K562 (cell line): Measurements from ENCODE around the gene VWA5B1. TPM values are rescaled to one million over a fixed set of nuclear protein-coding genes. Genes with fewer than 3 reads are reported as not detected.

Experiments
- ATAC-seq: fragments of 200-7000 bp; cut with Tn5 transposase; 3 replicates; pipeline ENCODE4 v1.9.1; 2020; ENCODE audit warnings: moderate library complexity
- BruUV-seq: library from RNA; stranded (reverse); fragments of 400-500 nt; replicated peaks from 2 replicates; lab custom pipeline; 2021; lab: Mats Ljungman, UMichigan
- CTCF ChIA-PET: fragments of 300-600 bp; formaldehyde crosslinking; extraction: SDS; loops from one replicate; lab custom pipeline; 2021; ENCODE audit warnings: low intra/inter-chr PET ratio; lab: Yijun Ruan, JAX
- POLR2A ChIA-PET: fragments of 300-600, 350-650 bp; sonication (Branson Sonifier 250); formaldehyde crosslinking; extraction: SDS; loops from one replicate; lab custom pipeline; 2021; ENCODE audit warnings: antibody characterized with exemption, inconsistent platforms; lab: Yijun Ruan, JAX
- DNase-seq, 4 experiments: peaks; one replicate each; pipeline versions ENCODE4 v3.0.0 to v3.0.0-alpha.2; 2011 to 2018; ENCODE audit warnings: low spot score in 3 of 4, mixed read lengths in 3 of 4; ENCODE audit errors: extremely low read depth in 1 of 4
- FAIRE-seq: peaks from 2 replicates; lab custom pipeline; 2011; peaks lifted over from hg19 to GRCh38; lab: Jason Lieb, UNC
- H2AFZ ChIP-seq: 2 replicates; pipeline ENCODE4 v1.6.0; 2011; ENCODE audit warnings: low read depth, low read length, control low read depth, inconsistent platforms
- H3K27ac ChIP-seq: fragments of 200-600 bp; 3 replicates; pipeline ENCODE4 v1.8.0; 2011; ENCODE audit warnings: low read depth, mild to moderate bottlenecking, control low read depth, inconsistent platforms, low read length, moderate library complexity, mixed read lengths; ENCODE audit errors: extremely low read depth
- H3K27me3 ChIP-seq, 2 experiments: fragments of 300-600 bp in 1 of 2; 2 replicates in 1 of 2; 3 replicates in 1 of 2; pipeline versions ENCODE4 v1.6.0 to v1.8.0; 2011; ENCODE audit warnings: inconsistent platforms in 2 of 2, low read length in 2 of 2, mild to moderate bottlenecking in 1 of 2, mixed read lengths in 1 of 2, moderate library complexity in 1 of 2; ENCODE audit not compliant: control insufficient read depth in 2 of 2, insufficient read depth in 2 of 2
- H3K36me3 ChIP-seq: fragments of 300-600 bp; 3 replicates; pipeline ENCODE4 v1.8.0; 2011; ENCODE audit warnings: mild to moderate bottlenecking, low read length, inconsistent platforms; ENCODE audit not compliant: control insufficient read depth, insufficient read depth
- H3K4me1 ChIP-seq, 2 experiments: fragments of 200-600 bp in 1 of 2; replicated peaks in 1 of 2; 2 replicates in 1 of 2; 3 replicates in 1 of 2; pipeline versions ENCODE4 v1.5.1 to v1.8.0; 2011; ENCODE audit warnings: inconsistent platforms in 2 of 2, low read length in 2 of 2, mild to moderate bottlenecking in 1 of 2, mixed read lengths in 1 of 2, moderate library complexity in 1 of 2; ENCODE audit not compliant: control insufficient read depth in 2 of 2, insufficient read depth in 2 of 2
- H3K4me2 ChIP-seq: 2 replicates; pipeline ENCODE4 v1.6.1; 2011; ENCODE audit warnings: low read length, control low read depth, inconsistent platforms, mixed read lengths; ENCODE audit not compliant: insufficient read depth
- H3K4me3 ChIP-seq: fragments of 200-600 bp; sonication (generic), shearing (Covaris generic); 2 replicates; pipeline ENCODE4 v1.5.1; 2016; ENCODE audit warnings: control low read depth, inconsistent platforms
- H3K79me2 ChIP-seq: fragments of 200-600 bp; 3 replicates; pipeline ENCODE4 v1.8.0; 2011; ENCODE audit warnings: low read length, inconsistent platforms; ENCODE audit not compliant: control insufficient read depth, insufficient read depth
- H3K9ac ChIP-seq, 2 experiments: 2 replicates each; pipeline versions ENCODE4 v1.6.0 to v1.6.1; 2011; ENCODE audit warnings: low read depth in 2 of 2, low read length in 2 of 2, control low read depth in 1 of 2, inconsistent platforms in 1 of 2, mild to moderate bottlenecking in 1 of 2, mixed read lengths in 1 of 2; ENCODE audit not compliant: insufficient read depth in 1 of 2
- H3K9me1 ChIP-seq: one replicate; pipeline ENCODE4 v1.6.0; 2011; ENCODE audit warnings: inconsistent platforms, mild to moderate bottlenecking, low read length, moderate library complexity; ENCODE audit not compliant: control insufficient read depth, insufficient read depth
- H3K9me3 ChIP-seq: replicated peaks from 2 replicates; pipeline ENCODE4 v1.5.1; 2011; ENCODE audit warnings: low read depth, low read length, inconsistent platforms; ENCODE audit not compliant: control insufficient read depth, insufficient read depth
- H4K20me1 ChIP-seq: replicated peaks from 2 replicates; pipeline ENCODE4 v1.6.1; 2011; ENCODE audit warnings: low read length, inconsistent platforms, mixed read lengths; ENCODE audit not compliant: control insufficient read depth, insufficient read depth
- ARHGAP35 ChIP-seq: fragments of 450-650 bp; IDR thresholded peaks from 2 replicates; pipeline ENCODE4 v1.6.1; 2018; ENCODE audit not compliant: partially characterized antibody
- ETV1 ChIP-seq: fragments of 450-650 bp; conservative IDR thresholded peaks from 2 replicates; pipeline ENCODE4 v1.6.1; 2016; ENCODE audit warnings: missing genetic modification characterization, control low read depth, low read depth, missing compliant biosample characterization
- JUNB ChIP-seq: fragments of 450-650 bp; formaldehyde crosslinking; conservative IDR thresholded peaks from 2 replicates; pipeline ENCODE4 v1.4.0; 2020; ENCODE audit warnings: mild to moderate bottlenecking
- MAFG ChIP-seq: fragments of 450-650 bp; conservative IDR thresholded peaks from 2 replicates; pipeline ENCODE4 v1.6.1; 2016; ENCODE audit warnings: missing genetic modification characterization, missing compliant biosample characterization
- TAF7 ChIP-seq: fragments of 450-650 bp; IDR thresholded peaks from 2 replicates; pipeline ENCODE4 v1.6.1; 2016; ENCODE audit warnings: missing genetic modification characterization, missing compliant biosample characterization
- TOE1 ChIP-seq, 2 experiments: fragments of 450-650 bp in 1 of 2; sonication (generic) in 1 of 2; formaldehyde crosslinking in 1 of 2; IDR thresholded peaks; 2 replicates each; pipeline versions ENCODE4 v1.7.1 to v1.8.0; 2016 to 2022; ENCODE audit warnings: borderline replicate concordance in 2 of 2, mild to moderate bottlenecking in 2 of 2, antibody characterized with exemption in 1 of 2, inconsistent platforms in 1 of 2, low read depth in 1 of 2, missing genetic modification reagents in 1 of 2, moderate library complexity in 1 of 2
- ZKSCAN3 ChIP-seq: fragments of 250-450 bp; sonication (Bioruptor Pico); IDR thresholded peaks from 2 replicates; pipeline ENCODE4 v1.4.0; 2020
- WGBS: fragments of 100-300 bp; shearing (Covaris generic); methylation state at CpG from one replicate; pipeline ENCODE4 v1.1.6; 2016; ENCODE audit warnings: low coverage, mixed read lengths; ENCODE audit not compliant: insufficient coverage; ENCODE audit errors: missing lambda C conversion rate; 5-methylcytosine and 5-hydroxymethylcytosine counted together
- in situ Hi-C: fragments of 300-500 bp; cut with MboI; formaldehyde crosslinking; loops from 4 replicates; pipeline ENCODE4 v1.15.0; 2018; ENCODE audit warnings: inconsistent platforms, mixed read lengths
- intact Hi-C: fragments of 100-400 bp; cut with micrococcal nuclease; formaldehyde crosslinking; loops from 2 replicates; pipeline ENCODE4 v1.14.2; 2022
- polyA plus RNA-seq, 8 experiments: library from polyadenylated mRNA; depleted of rRNA in 4 of 8; stranded (reverse) in 5 of 8; unstranded in 3 of 8; fragments of >200 nt; fragmentation: Nextera tagmentation in 2 of 8; fragmentation: Illumina TruSeq in 1 of 8; extraction: Ambion mirVana in 2 of 8; extraction: Trizol in 1 of 8; gene quantifications; 2 replicates each; pipeline versions ENCODE4 v1.2.1 to v1.2.3, GENCODE V29; 2011 to 2014; ENCODE audit warnings: inconsistent platforms in 1 of 8, missing spikeins in 1 of 8
- total RNA-seq, 7 experiments: library from RNA; depleted of rRNA in 6 of 7; stranded (reverse); fragments of >200 nt in 6 of 7; fragmentation: Illumina TruSeq in 2 of 7; extraction: Trizol in 2 of 7; gene quantifications; 2 replicates each; pipeline versions ENCODE4 v1.2.1 to v1.2.3, GENCODE V29; 2011 to 2021; ENCODE audit warnings: low replicate concordance in 1 of 7
- TF ChIP-seq, protein P1 (sequence below), 2 experiments: fragments of 200-800 bp in 1 of 2; sonication (Bioruptor generic) in 1 of 2; sonication (generic) in 1 of 2; formaldehyde crosslinking in 1 of 2; IDR thresholded peaks in 1 of 2; conservative IDR thresholded peaks in 1 of 2; 2 replicates each; pipeline versions ENCODE4 v1.5.0 to v1.6.1; 2016 to 2020; ENCODE audit warnings: missing compliant biosample characterization in 1 of 2, missing genetic modification characterization in 1 of 2, missing genetic modification reagents in 1 of 2

The VWA5B1 gene
- total and polyA plus RNA-seq, 9 of the 15 experiments (the other 6 are each of a cell fraction or from before 2014, with no cell fraction given): not detected

DNA sequence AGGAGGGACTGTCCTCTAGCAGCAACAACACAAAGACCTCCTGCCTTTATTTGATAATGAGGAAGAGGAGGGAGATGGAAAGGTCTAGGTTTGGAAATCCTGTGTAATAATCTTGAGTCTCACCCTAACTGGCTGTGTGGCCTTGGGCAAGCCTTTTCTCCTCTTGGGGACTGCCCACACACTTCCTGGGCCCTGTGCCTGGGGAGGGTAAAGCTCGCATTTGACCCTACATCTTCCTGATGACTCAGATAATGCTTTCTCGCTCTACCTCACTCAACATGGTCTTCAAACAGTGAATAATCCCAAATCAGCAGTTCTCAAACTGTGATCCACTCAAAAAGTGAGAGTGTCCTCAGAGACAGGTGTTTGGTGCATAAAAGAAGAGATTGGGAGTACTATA lies 81.2 kb downstream of the VWA5B1 start (continued):
- TF ChIP-seq, protein P1, sequence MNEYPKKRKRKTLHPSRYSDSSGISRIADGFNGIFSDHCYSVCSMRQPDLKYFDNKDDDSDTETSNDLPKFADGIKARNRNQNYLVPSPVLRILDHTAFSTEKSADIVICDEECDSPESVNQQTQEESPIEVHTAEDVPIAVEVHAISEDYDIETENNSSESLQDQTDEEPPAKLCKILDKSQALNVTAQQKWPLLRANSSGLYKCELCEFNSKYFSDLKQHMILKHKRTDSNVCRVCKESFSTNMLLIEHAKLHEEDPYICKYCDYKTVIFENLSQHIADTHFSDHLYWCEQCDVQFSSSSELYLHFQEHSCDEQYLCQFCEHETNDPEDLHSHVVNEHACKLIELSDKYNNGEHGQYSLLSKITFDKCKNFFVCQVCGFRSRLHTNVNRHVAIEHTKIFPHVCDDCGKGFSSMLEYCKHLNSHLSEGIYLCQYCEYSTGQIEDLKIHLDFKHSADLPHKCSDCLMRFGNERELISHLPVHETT (CRISPR knock-in tag; conservative IDR thresholded peaks at IDR 0.05 in 1 of 2, IDR thresholded peaks at IDR 0.05 in 1 of 2): no peak
- TF ChIP-seq JUNB: no peak
- no peak for TF ChIP-seq TAF7
- no peak for TF ChIP-seq TOE1 (IDR thresholded peaks at IDR 0.05; ENCODE audit: borderline replicate concordance)
- no peak for TF ChIP-seq TOE1 (CRISPR knock-in tag; IDR thresholded peaks at IDR 0.05; ENCODE audit: borderline replicate concordance, low read depth)
- TF ChIP-seq ZKSCAN3 (CRISPR knock-in tag): no peak
- TF ChIP-seq MAFG (tag): no peak
- TF ChIP-seq, all 486 proteins: peak for 0

DNA sequence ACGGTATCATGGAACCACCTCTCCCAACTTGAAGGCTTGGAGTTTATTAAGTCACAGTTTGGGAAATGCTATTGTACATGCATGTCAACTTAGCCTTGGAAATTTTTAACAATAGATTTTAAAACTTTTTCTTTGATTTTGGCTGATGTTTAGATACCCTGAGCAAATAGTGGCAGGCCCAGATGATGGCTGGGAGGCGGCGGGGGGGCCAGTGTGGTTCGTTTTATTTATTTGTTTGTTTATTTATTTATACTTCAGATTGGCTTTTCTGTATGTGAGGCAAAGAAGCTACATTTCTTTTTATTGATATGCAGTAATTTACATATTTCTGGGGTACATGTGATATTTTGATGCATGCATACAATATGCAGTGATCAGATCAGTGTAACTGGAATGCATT lies 82.0 kb downstream of the VWA5B1 start:
- 0% methylated on average over 4 of the region's 4 CpGs for WGBS
- FAIRE-seq (no peak), DNase-seq (no peak), ATAC-seq (no peak)
- POLR2A ChIA-PET: interaction anchor here (0.7 kb wide), 1 partner anchor 128 kb away, joined by 3 read pairs; no protein-coding TSS in a partner anchor
- peaks cover 7 to 25% of the 10 kb centered on the region in 2 experiments for H3K27me3 ChIP-seq
- no peak overlapping the region for H3K4me3 ChIP-seq
- no peaks in the 10 kb centered on the region for H3K36me3 ChIP-seq
- H3K4me2 ChIP-seq: no peak overlapping the region
- H3K27ac ChIP-seq: no peak overlapping the region
- H3K79me2 ChIP-seq: no peaks in the 10 kb centered on the region
- CTCF ChIA-PET: no interaction called here
- in situ Hi-C loops: loop anchor here (5.0 kb wide), 1 partner anchor 120 kb away; no protein-coding TSS in a partner anchor
- peaks cover 6% of the 10 kb centered on the region for H4K20me1 ChIP-seq
- H2AFZ ChIP-seq: no peak overlapping the region
- no TSS peak for BruUV-seq
- no peak overlapping the region for H3K9ac ChIP-seq
- TF ChIP-seq ETV1 (tag) (no peak), ARHGAP35 (no peak)
- H3K9me1 ChIP-seq: no peaks in the 10 kb centered on the region
- no peaks in the 10 kb centered on the region for H3K4me1 ChIP-seq
- H3K9me3 ChIP-seq: no peaks in the 10 kb centered on the region
- intact Hi-C loops: no loop called here
